Fibroblast of the aortic adventitia (primary cell): ENCODE results near the gene GLI2. TPM values are rescaled to one million over a fixed set of nuclear protein-coding genes. Genes with fewer than 3 reads are reported as not detected.
A peak's percentile ranks its signal among the peaks of the same experiment; 100 is the strongest.

Source experiments
- DNase-seq: peaks from one replicate; pipeline ENCODE4 v3.0.0-alpha.2; 2010; ENCODE audit warnings: low read depth
- H3K4me3 ChIP-seq: 2 replicates; pipeline ENCODE4 v1.5.1; 2011; ENCODE audit warnings: low read depth, mild to moderate bottlenecking, control low read depth, low read length, moderate library complexity
- CTCF ChIP-seq: IDR thresholded peaks from 2 replicates; pipeline ENCODE4 v1.5.1; 2011; ENCODE audit warnings: mild to moderate bottlenecking, low read length, control low read depth, inconsistent platforms; ENCODE audit not compliant: insufficient read depth
- total RNA-seq: library from RNA; depleted of rRNA; stranded (reverse); fragments of >200 nt; gene quantifications from 2 replicates; pipeline ENCODE4 v1.2.3, GENCODE V29; 2012; ENCODE audit warnings: low replicate concordance

The GLI2 gene
- total RNA-seq, 1 donor = 5.3 TPM

- no peak overlapping the region for H3K4me3 ChIP-seq
- DNase-seq = no peak
- TF ChIP-seq CTCF = no peak
These were observed 41.0 kb downstream of the GLI2 start for GRCh38 chr2:120776649-120777048.

- no peak for TF ChIP-seq CTCF
- H3K4me3 ChIP-seq = no peak overlapping the region
- DNase-seq = no peak
These were observed 41.6 kb downstream of the GLI2 start for GRCh38 chr2:120777170-120777751.

GRCh38 chr2:120777787-120778186 lies 42.1 kb downstream of the GLI2 start:
- TF ChIP-seq CTCF = no peak
- DNase-seq = no peak
- H3K4me3 ChIP-seq = no peak overlapping the region

GRCh38 chr2:120778244-120778643 lies 42.6 kb downstream of the GLI2 start:
- no peak overlapping the region for H3K4me3 ChIP-seq
- TF ChIP-seq CTCF = no peak
- DNase-seq = peak; percentile 43

- peak; percentile 26 for TF ChIP-seq CTCF
- H3K4me3 ChIP-seq = no peak overlapping the region
- peak; percentile 80 for DNase-seq
These were observed 44.2 kb downstream of the GLI2 start for GRCh38 chr2:120779781-120780283.

GRCh38 chr2:120780402-120780801 lies 44.7 kb downstream of the GLI2 start:
- no peak overlapping the region for H3K4me3 ChIP-seq
- TF ChIP-seq CTCF = no peak
- no peak for DNase-seq

- H3K4me3 ChIP-seq = no peak overlapping the region
- DNase-seq = peak; percentile 75
- no peak for TF ChIP-seq CTCF
These were observed 47.7 kb downstream of the GLI2 start for GRCh38 chr2:120783371-120783791.
